ENCODE data around the gene LOC128125822.

Gene LOC128125822

DNA sequence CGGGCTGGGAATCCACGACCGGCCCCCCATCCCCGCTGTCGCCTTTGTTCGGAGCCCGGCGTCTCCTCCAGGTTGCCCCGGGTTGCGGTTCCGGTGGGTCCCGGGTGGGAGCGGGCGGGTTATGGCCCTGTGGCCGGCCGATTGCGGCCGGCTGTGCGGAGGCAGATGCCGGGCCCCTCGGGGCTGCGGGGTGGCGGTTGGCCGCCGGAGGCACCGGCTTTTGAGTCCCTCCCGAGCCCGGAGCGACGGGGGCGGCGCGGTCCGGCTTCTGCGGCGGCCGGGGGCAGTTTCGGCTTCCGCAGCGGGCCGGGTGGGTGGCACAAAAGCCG, 431 bp downstream of the LOC128125822 start:
- Histone ChIP-seq H3K27ac (ENCODE audit: low read length) (peak overlapping the region; percentile 99), H3K36me3 (ENCODE audit: control insufficient read depth, insufficient read depth, low read length) (peaks cover 14% of the 10 kb centered on the region), H3K4me1 (ENCODE audit: control insufficient read depth, insufficient read depth, low read length) (peaks cover 12% of the 10 kb centered on the region), H3K27me3 (ENCODE audit: control insufficient read depth, insufficient read depth, low read length) (no peaks in the 10 kb centered on the region), H3K9me3 (ENCODE audit: control insufficient read depth, insufficient read depth, low read length) (no peaks in the 10 kb centered on the region), H3K4me3 (ENCODE audit: low read length) (peak overlapping the region; percentile 91)
- peaks cover 9% of the 10 kb centered on the region for H3K36me3 Mint-ChIP-seq
- H3K27ac Mint-ChIP-seq = peak overlapping the region; percentile 96 to 98
- ATAC-seq (peak in 2 of 3 donors; percentile 0 to 1), DNase-seq (no peak)
- H3K9me3 Mint-ChIP-seq = no peaks in the 10 kb centered on the region
- no peaks in the 10 kb centered on the region for H3K27me3 Mint-ChIP-seq (ENCODE audit: low read depth in 2 of 2)
- WGBS (ENCODE audit: insufficient coverage) = under 1% methylated on average over 42 of the region's 42 CpGs
- H3K4me1 Mint-ChIP-seq = peaks cover 29% of the 10 kb centered on the region in 2 donors
- H3K4me3 Mint-ChIP-seq = peak overlapping the region; percentile 96
- TF ChIP-seq, protein P1, sequence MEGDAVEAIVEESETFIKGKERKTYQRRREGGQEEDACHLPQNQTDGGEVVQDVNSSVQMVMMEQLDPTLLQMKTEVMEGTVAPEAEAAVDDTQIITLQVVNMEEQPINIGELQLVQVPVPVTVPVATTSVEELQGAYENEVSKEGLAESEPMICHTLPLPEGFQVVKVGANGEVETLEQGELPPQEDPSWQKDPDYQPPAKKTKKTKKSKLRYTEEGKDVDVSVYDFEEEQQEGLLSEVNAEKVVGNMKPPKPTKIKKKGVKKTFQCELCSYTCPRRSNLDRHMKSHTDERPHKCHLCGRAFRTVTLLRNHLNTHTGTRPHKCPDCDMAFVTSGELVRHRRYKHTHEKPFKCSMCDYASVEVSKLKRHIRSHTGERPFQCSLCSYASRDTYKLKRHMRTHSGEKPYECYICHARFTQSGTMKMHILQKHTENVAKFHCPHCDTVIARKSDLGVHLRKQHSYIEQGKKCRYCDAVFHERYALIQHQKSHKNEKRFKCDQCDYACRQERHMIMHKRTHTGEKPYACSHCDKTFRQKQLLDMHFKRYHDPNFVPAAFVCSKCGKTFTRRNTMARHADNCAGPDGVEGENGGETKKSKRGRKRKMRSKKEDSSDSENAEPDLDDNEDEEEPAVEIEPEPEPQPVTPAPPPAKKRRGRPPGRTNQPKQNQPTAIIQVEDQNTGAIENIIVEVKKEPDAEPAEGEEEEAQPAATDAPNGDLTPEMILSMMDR (IDR thresholded peaks at IDR 0.05) = no peak
- intact Hi-C loops (cut with micrococcal nuclease) = loop anchor here (1.0 to 10.0 kb wide), 2 partner anchors 63 to 218 kb away; partner anchors contain the start of gene PHF3

DNA sequence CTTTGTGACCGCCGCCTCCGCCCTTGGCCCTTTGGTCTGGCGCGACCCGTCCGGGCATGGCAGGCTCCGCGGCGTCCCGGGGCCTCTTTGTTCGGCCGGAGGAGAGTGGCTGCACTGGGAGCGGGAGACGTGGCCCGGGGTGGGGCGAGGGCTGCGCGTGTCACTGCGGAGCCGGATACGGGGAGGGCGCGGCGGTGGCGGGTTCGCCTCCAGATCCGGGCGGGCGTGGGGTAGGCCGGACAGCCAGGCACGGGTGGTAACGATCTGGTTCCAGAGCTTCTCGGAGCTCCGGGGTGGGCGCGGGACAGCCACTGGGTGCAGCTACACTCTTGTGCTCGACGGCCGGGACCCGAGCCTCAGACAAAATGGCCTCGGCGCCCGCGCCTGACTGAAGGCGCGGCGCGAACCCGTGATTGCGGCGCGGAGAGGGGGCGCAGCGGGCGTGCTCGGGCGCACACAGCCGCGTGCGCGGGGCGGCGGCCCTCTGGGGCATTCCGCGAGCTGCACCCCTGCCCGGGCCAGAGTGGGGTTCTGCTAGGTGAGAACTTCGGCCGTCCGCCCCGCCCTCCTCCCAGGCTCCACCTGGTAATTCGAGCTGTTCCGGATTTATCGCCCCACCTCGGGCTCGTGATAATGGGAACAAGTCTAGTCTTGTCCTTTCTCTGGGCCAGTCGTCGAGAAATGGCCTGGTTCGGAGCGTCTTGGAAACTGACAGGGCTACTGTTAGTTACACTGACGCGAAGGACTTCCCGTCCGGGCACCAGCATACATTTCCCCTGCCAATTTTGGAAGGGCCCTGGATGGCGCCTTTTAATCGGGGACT, 1.0 kb downstream of the LOC128125822 start:
- DNase-seq = peak; percentile 70 to 81
- H3K27ac Mint-ChIP-seq = peak overlapping the region; percentile 96 to 98
- intact Hi-C loops (cut with micrococcal nuclease) = loop anchor here (10.0 kb wide), 1 partner anchor 218 kb away; no protein-coding TSS in a partner anchor

DNA sequence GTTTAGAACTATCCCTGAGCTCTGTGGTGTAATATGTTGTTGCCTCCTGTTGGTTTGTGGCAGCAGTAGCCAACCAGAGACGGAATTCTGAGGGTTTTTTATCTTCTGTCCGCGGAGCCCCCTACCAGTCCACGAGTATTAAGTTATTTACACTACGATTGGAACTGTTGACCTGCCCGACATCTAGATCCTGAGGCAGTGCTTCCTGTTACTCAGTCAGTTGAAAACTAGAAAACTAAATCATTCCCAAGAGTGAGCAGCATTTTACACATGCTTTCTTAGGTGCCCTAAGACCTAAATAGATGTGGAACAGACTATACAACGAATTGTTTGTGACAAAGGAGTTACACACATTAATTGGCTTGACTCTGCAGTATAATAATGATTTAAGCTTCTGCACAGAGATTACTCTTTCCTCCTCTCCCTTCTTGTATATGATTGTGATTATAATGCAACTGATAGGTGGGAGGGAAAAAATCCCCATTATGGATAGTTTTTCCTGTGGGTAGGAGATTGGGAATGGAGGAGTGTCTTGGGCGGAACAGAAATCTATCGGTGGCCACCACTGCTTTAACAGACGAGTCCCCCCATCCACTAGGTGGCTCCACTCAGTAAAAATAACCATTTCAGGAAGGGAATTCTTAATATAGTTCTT, 1.7 kb downstream of the LOC128125822 start:
- WGBS (ENCODE audit: insufficient coverage) = 13% methylated on average over 9 of the region's 10 CpGs
- Histone ChIP-seq H3K27me3 (ENCODE audit: control insufficient read depth, insufficient read depth, low read length) (no peaks in the 10 kb centered on the region), H3K4me1 (ENCODE audit: control insufficient read depth, insufficient read depth, low read length) (peaks cover 12% of the 10 kb centered on the region), H3K4me3 (ENCODE audit: low read length) (peak overlapping the region; percentile 91), H3K27ac (ENCODE audit: low read length) (peak overlapping the region; percentile 99), H3K36me3 (ENCODE audit: control insufficient read depth, insufficient read depth, low read length) (peaks cover 26% of the 10 kb centered on the region), H3K9me3 (ENCODE audit: control insufficient read depth, insufficient read depth, low read length) (no peaks in the 10 kb centered on the region)
- peak in 1 of 2 donors; percentile 75 for DNase-seq
- intact Hi-C loops (cut with micrococcal nuclease) = loop anchor here (10.0 kb wide), 1 partner anchor 219 kb away; no protein-coding TSS in a partner anchor
- Mint-ChIP-seq H3K4me1 (peaks cover 29% of the 10 kb centered on the region in 2 donors), H3K27me3 (ENCODE audit: low read depth in 2 of 2) (no peaks in the 10 kb centered on the region), H3K9me3 (no peaks in the 10 kb centered on the region), H3K4me3 (peak overlapping the region; percentile 94), H3K36me3 (peaks cover 9% of the 10 kb centered on the region), H3K27ac (peak overlapping the region; percentile 96 to 98)
- TF ChIP-seq, protein P1 (IDR thresholded peaks at IDR 0.05) = peak; percentile 75
- ATAC-seq = no peak

More for the DNA sequence above, 1.0 kb downstream of the LOC128125822 start:
- TF ChIP-seq, protein P1 (IDR thresholded peaks at IDR 0.05) = no peak
- Histone ChIP-seq H3K4me3 (ENCODE audit: low read length) (peak overlapping the region; percentile 91), H3K27me3 (ENCODE audit: control insufficient read depth, insufficient read depth, low read length) (no peaks in the 10 kb centered on the region), H3K36me3 (ENCODE audit: control insufficient read depth, insufficient read depth, low read length) (peaks cover 19% of the 10 kb centered on the region), H3K27ac (ENCODE audit: low read length) (peak overlapping the region; percentile 99), H3K9me3 (ENCODE audit: control insufficient read depth, insufficient read depth, low read length) (no peaks in the 10 kb centered on the region), H3K4me1 (ENCODE audit: control insufficient read depth, insufficient read depth, low read length) (peaks cover 12% of the 10 kb centered on the region)
- H3K4me1 Mint-ChIP-seq = peaks cover 29% of the 10 kb centered on the region in 2 donors
- H3K4me3 Mint-ChIP-seq = peak overlapping the region; percentile 94
- H3K9me3 Mint-ChIP-seq = no peaks in the 10 kb centered on the region
- no peaks in the 10 kb centered on the region for H3K27me3 Mint-ChIP-seq (ENCODE audit: low read depth in 2 of 2)
- WGBS (ENCODE audit: insufficient coverage) = under 1% methylated on average over 86 of the region's 86 CpGs
- ATAC-seq = peak; percentile 29 to 44 (median 33)
- peaks cover 9% of the 10 kb centered on the region for H3K36me3 Mint-ChIP-seq
